ENCODE measurements around the gene ABCC10.
"Not testable (repeated sequence)": the region's sequence is repeated elsewhere in the genome, so short reads cannot be mapped to it uniquely, and the experiment has no call there.

ABCC10 gene
- long read RNA-seq, full-length matches to known transcripts: 1 of 63 reads
- long read RNA-seq, partial matches to known transcripts: 10 of 63 reads
- long read RNA-seq, other reads (novel, unspliced or antisense): 52 of 63 reads

- TF ChIP-seq REST (IDR thresholded peaks at IDR 0.05; ENCODE audit: insufficient replicate concordance, low read depth): no peak
- TF ChIP-seq GABPA (IDR thresholded peaks at IDR 0.05; ENCODE audit: low read depth): no peak
- TF ChIP-seq SPI1 (IDR thresholded peaks at IDR 0.05; ENCODE audit: borderline replicate concordance, low read depth): peak; percentile 55; the same call in 1 of the 2 replicates
- TF ChIP-seq POLR2AphosphoS5 (IDR thresholded peaks at IDR 0.05; ENCODE audit: low read depth): no peak
- TF ChIP-seq, protein P1, sequence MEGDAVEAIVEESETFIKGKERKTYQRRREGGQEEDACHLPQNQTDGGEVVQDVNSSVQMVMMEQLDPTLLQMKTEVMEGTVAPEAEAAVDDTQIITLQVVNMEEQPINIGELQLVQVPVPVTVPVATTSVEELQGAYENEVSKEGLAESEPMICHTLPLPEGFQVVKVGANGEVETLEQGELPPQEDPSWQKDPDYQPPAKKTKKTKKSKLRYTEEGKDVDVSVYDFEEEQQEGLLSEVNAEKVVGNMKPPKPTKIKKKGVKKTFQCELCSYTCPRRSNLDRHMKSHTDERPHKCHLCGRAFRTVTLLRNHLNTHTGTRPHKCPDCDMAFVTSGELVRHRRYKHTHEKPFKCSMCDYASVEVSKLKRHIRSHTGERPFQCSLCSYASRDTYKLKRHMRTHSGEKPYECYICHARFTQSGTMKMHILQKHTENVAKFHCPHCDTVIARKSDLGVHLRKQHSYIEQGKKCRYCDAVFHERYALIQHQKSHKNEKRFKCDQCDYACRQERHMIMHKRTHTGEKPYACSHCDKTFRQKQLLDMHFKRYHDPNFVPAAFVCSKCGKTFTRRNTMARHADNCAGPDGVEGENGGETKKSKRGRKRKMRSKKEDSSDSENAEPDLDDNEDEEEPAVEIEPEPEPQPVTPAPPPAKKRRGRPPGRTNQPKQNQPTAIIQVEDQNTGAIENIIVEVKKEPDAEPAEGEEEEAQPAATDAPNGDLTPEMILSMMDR (IDR thresholded peaks at IDR 0.05; ENCODE audit: insufficient read depth, low read length): no peak
- Histone ChIP-seq H3K27me3 (ENCODE audit: insufficient read depth, poor library complexity, severe bottlenecking) (no peaks in the 10 kb centered on the region), H3K4me3 (replicated peaks; ENCODE audit: insufficient read depth, low read length) (peak within 1 kb of the TSS; percentile 92), H3K27ac (replicated peaks) (peak within 1 kb of the TSS; percentile 78)
- DNase-seq (ENCODE audit: low read depth in 1 of 2, low spot score in 1 of 2): peak; percentile 96 to 97
Observed at GRCh38 chr6:43427406-43428111, at the start of gene ABCC10. TSS of gene ABCC10 (plus strand) at chr6:43427541. CDS start at chr6:43427979, 438 bp downstream.

GRCh38 chr6:43377710-43378229 is 49.6 kb upstream of the ABCC10 start:
- TF ChIP-seq REST (IDR thresholded peaks at IDR 0.05; ENCODE audit: insufficient replicate concordance, low read depth) (no peak), GABPA (IDR thresholded peaks at IDR 0.05; ENCODE audit: low read depth) (no peak), POLR2AphosphoS5 (IDR thresholded peaks at IDR 0.05; ENCODE audit: low read depth) (no peak), SPI1 (IDR thresholded peaks at IDR 0.05; ENCODE audit: borderline replicate concordance, low read depth) (no peak)
- TF ChIP-seq, protein P1 (IDR thresholded peaks at IDR 0.05; ENCODE audit: insufficient read depth, low read length): no peak
- no peak overlapping the region for H3K4me3 ChIP-seq (replicated peaks; ENCODE audit: insufficient read depth, low read length)
- no peak for DNase-seq (ENCODE audit: low read depth in 1 of 2, low spot score in 1 of 2)
- no peak overlapping the region for H3K27ac ChIP-seq (replicated peaks)
- H3K27me3 ChIP-seq (ENCODE audit: insufficient read depth, poor library complexity, severe bottlenecking): peaks cover 23% of the 10 kb centered on the region

GRCh38 chr6:43378631-43379030 is 48.7 kb upstream of the ABCC10 start:
- DNase-seq (ENCODE audit: low read depth in 1 of 2, low spot score in 1 of 2): no peak
- TF ChIP-seq REST (IDR thresholded peaks at IDR 0.05; ENCODE audit: insufficient replicate concordance, low read depth) (no peak), GABPA (IDR thresholded peaks at IDR 0.05; ENCODE audit: low read depth) (no peak), POLR2AphosphoS5 (IDR thresholded peaks at IDR 0.05; ENCODE audit: low read depth) (no peak), SPI1 (IDR thresholded peaks at IDR 0.05; ENCODE audit: borderline replicate concordance, low read depth) (no peak)
- TF ChIP-seq, protein P1 (IDR thresholded peaks at IDR 0.05; ENCODE audit: insufficient read depth, low read length): no peak
- no peak overlapping the region for H3K4me3 ChIP-seq (replicated peaks; ENCODE audit: insufficient read depth, low read length)
- peaks cover 27% of the 10 kb centered on the region for H3K27me3 ChIP-seq (ENCODE audit: insufficient read depth, poor library complexity, severe bottlenecking)
- no peak overlapping the region for H3K27ac ChIP-seq (replicated peaks)

DNA sequence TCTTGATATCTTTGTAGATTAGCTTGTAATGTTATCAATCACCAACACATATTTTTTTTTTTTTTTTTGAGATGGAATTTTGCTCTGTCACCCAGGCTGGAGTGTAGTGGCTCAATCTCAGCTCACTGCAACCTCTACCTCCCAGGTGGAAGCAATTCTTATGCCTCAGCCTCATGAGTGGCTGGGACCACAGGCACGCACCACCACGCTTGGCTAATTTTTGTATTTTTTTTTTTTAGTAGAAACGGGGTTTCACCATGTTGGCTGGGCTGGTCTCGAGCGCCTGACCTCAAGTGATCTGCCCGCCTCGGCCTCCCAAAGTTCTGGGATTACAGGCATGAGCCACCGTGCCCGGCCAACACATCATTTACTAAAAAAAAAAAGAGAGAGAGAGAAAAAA is 46.5 kb upstream of the ABCC10 start:
- H3K27me3 ChIP-seq (ENCODE audit: insufficient read depth, poor library complexity, severe bottlenecking): peaks cover 27% of the 10 kb centered on the region
- H3K27ac ChIP-seq (replicated peaks); H3K4me3 ChIP-seq (replicated peaks; ENCODE audit: insufficient read depth, low read length); DNase-seq (ENCODE audit: low read depth in 1 of 2, low spot score in 1 of 2): not testable (repeated sequence)
